ENCODE measurements around the gene HDGF.
A peak's percentile ranks its signal among the peaks of the same experiment; 100 is the strongest.

Gene HDGF

DNA sequence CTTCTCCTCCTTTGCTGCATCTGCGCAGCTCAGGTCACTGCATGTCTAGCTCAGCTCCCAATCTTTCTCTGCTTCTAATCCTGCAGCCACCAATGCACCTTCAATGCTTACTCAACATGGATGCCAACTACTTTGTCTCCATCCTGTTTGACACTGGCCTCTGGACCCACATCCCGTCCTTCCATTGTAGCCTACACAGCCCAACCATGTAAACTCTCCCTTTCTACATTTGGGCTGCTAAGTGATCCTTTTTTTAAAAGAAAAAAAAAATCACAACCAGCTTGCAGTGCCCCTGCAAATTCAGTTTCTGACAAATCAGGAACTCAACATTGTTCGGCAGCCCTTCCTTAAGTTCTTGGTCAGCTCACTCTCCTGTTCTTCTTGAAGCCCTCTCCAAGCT, 36.6 kb downstream of the HDGF start:
- no peak for DNase-seq

DNA sequence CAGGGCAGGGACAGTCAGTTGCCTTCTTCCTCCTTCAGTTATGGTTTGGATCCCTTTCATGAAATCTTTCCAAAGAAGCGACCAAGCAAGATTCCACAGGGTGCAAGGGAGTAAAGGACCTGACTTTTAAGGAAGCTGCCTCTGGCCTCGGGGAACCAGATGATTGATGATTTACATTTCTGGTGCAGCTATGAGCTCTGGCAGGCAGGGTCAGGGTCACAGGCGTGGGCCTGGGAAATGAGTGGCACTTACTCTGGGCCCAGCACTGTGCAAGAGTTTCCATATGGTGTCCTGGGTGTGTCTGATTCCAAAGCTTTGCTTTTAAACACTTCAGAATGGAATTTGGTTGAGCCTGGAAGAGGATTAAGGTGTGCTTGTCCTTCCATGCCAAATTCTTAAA, 38.8 kb downstream of the HDGF start:
- DNase-seq: no peak

DNA sequence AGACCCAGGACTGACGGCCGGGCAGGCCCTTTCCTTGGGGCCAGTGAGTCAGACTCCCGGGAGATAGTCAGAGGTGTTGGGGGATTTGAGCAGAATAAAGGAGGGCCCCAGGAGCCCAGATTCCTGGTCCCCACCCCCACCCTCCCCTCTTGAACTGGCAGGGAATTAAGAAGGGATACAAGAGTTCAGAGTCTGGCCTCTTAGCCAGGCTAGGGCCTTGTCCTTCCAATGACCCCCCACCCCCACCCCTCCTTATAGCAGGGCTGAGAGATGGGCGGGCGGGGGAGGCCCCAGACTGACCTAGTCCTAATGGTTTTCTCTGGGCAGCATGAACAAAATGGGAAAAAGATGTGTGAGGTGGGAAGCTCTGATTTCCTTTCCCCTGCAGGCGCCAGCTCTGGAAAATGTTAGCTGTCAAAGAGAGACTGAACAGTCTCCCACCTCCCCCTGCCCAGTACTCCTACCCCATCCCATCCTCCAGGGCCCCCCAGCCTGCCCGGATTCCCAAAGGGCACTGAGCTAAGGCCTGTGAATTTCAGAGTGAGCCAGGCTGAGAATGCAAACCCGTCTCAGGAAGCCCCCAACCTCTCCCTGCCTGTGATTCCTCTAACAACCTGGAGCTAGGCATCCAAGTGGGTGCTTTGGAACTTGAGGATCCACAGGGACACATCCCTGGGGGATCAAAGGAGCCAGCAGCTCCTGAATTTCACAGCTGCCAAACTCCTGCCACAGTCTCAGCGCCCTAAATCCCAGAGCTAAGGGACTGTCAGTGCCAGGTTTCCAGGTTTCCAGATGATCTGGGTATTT, 40.3 kb downstream of the HDGF start:
- no peak for DNase-seq

DNA sequence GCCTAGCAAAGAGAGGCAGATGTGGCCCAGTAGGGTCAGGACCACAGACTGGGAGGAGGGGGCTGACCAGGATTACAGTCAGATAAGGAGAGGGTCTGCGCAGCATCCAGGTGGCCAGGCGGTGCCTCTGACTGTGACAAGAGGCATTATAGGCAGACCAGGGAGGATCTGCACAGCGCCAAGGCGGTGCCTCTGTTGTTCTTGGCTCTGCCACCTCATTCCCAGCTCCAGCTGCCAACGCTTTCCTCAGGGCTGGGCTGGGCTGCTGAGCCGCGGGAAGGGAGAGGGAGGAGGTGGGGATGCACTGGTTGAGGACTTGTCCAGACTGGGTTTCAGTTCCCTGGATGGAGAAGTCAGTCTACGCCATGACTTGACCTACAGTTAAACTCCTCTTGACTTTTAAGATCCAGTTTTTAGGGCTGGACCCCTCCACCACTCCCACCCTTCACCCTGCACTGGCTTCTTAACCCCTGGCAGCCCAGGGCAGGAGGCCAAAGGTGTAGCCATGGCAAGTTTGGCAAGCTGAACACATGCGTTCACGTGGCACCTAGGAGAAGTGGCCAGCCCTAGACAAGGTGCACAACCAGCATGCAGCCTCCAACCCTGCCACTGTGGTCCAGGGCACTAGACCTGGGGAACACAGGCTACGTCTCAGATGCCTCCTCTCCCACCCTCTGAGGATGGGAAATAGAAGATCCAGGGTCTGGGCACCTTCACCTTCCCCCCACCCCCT, 41.6 kb downstream of the HDGF start:
- DNase-seq: no peak

DNA sequence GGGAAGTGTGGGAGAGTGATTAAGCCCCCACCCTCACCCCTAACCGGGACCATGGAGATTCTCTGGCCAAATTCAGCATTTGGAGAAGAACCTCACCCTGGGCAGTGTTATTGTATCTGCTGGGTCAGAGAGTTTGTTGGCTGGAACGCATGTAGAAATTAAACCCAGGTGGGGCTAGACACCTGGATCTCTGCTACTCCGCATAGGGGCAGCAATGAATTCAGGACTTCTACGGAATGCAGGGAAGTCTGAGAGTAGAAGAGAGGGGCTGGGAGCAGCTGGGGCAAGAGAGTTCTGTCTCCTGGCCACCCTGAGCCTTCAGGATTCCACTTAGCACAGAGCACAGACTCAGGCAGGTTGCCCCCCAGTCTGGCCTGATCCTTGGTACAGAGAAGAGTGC, 42.4 kb downstream of the HDGF start:
- no peak for DNase-seq

DNA sequence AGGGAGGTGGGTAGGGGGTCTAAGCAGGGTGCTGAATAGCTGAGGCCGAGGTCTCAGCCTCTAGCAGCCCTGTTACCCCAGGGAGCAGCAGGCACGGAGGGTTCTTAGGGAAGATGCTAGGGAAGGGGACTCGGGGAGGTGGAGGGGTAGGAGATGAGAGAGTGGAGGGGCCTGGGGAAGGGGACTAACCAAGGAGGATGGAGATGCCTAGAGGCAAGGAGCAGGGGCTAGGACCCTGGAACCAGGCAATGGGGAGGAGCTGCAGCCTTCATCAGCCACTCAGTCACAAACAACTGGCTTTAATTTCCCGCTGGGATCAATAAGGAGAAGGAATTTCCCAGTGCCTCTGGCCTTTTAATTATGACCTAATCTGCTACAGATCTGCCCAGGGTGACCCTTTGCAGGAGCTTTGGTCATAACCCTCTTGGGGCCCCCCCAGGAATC, 43.2 kb downstream of the HDGF start:
- no peak for DNase-seq

DNA sequence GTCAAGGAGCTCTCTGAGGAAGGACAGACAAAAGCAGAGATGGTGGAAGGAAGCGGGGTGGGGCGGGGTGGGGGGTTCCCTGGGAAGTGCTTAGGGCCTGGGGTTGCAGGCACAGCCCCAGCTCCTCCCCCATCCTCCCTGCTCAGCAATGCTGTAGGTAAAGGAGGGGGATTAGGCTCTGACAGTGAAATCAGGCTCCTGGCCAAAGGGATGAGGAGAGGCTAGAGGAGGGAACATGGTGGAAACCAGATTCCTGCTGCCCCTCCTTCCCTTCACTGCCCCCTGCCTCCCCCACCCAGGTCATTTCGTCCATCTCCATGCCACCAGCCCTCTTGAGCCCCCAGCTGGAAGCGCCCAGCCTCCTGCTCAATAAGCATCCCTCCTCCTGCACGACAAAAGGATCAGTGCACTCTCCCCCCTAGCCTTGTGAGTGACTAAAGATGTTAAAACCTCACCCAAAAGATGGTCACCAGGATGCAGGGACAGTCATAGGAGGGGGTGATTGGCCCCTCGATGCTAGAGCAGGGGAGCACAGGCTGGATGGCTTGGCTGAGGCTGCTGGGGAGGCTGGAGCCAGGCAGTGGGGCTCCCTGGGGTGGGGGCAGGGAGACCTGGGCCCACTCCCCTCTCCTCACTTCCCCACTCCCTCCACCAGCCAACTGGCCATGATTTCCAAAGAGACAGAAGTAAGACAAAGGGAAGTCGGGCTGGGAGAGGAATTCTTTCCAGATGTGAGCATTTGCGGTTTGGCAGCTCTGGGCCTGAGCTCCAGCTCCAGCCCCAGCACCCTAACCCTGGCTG, 43.9 kb downstream of the HDGF start:
- DNase-seq: no peak

DNA sequence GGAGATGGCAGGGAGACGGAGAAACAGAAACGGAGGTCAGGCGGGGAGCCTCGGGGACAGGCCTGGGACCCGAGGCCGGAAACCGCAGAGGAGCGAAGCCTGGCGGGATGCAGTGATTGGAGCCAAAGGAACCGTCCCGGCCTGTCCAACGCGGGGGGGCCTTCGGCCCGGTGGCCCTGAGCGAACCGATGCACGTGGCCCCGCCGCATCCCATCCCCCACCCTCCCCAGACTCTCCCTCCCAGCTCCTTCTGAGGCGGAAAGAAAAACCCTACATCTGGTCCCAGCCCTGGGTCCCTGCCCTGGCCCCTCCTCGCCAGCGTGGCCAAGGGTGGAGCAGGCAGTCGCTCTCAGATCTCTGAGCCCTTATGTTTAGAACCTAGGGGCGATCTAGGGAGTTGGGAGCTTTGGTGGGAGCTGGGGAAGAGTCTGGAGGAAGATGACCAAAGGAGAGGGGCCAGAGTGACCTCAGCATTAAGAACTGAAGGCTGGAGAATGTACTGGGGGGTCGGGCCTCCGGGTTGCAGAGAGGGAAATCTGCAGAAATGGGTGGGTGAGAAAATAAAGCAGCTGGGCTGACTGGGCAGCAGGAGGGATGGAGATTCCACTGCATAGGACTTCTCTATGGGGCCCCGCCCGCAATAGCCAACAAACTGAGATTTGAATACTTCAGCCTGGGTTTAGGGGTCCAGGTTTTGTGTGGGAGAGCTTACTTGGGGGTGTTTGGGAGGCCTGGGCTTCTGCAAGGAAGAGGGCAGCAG, 44.6 kb downstream of the HDGF start:
- DNase-seq: no peak

DNA sequence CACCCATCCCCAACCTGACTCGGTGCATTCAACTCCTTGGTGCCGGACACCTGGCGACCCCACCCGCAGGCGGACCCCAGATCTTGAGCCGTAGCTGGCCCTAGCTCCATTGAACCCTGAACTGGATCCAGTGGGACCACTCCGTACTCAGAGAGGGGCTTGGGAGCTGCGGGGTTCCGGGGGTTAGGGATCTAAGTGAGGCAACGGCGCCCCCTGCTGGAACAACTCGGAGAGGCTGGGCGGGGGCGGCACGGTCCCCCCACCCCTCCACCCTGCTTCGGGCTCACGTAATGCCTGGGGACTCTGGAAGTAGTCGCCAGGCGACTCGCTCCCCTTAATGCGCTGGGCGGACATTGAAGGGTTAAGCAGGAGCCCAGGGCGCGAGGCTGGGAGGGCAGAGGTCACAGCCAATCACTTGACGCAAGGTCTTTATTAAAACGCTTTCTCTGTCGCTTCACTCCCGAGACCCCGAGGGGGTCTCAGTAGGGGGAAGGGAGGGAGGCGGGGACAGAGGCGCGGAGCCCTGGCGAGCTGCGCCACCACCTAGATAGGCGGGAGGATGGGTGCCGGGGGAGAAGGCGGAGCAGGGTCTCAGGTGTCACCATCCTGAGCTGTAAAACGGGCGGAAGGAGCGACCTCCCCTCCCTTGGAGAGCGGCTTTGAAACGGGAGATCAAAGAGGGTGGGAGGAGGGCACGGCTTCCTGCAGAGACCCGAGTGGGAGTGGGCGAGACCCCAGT, 45.4 kb downstream of the HDGF start:
- DNase-seq: peak; percentile 78

DNA sequence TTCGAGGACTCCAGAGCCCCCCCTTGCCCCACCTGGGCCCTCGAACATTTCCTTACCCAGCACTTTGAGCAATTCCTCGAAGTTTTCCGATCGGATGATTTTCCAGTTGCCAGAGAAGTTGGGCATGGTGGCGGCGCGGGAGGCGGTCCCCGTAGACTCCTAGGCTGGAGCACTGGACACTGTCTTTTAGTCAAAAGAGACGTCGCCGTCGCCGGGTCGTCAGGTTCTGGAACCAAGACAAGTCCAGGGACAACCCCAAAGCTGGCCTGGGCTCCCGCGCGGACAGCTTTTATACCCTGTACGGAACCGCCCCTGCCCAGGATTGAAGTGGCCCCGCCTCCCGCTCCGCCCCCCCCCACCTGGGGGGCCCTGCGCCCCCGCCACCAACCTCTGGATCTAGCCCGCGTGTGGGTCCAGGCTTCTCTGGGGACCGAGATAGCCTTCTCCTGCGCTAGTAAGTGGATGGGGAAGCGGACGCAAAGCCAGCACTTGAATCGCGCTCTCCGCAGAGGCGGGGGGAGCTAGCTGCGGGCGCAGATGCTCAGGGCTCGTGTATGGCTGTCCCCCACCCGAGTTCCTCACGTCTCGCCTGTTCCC, 46.1 kb downstream of the HDGF start, which contains the start of gene CRABP2:
TSS of gene CRABP2 (minus strand) at position 263 of the 597 bp plus-strand sequence. CDS start at position 126, 137 bp downstream.
- DNase-seq: no peak

DNA sequence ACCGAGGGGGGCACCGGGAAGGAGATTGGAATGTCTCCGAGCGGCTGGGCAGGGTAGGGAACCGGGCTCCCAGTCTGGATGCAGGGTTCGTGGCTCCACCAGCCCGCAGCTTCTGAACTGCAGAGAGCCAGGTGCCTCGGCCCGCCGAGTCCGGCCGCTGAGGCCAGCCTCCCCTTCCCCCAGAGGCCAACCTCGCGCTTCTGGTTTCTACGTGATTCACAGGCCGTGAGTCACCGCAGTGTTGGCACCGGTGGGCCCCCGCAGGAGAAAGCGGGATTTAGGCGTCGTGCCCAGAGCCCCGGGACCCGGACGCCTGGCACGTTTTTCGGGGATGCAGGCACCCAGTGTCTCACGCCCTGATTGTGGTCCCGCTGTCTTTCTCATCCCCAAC, 46.5 kb downstream of the HDGF start:
- no peak for DNase-seq

DNA sequence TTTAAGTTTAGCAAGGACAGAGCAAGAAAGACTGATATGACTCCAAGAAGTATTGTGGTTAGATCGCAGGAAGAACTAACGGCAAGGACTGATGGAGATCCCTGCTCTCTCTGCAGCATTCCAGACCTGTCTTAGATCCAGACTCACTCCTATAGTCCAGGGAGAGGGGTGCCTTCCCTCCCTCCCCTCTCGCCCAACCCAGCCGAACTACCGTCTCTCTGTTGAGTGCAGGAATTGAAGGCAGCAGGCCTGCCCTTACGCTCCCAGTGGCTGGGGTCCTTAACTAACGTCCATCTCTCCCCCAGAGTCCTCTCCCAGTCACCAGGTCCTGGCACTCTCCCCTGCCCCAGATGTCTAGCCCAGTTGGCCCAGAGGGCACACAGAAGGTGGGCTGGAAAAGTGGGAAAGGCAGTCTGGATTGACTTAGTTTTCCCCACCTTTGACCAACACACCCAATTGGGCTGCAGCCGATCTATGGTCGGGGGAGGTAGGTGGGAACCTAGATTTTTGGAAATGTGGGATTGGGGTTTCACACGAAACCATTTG, 47.2 kb downstream of the HDGF start:
- no peak for DNase-seq

DNA sequence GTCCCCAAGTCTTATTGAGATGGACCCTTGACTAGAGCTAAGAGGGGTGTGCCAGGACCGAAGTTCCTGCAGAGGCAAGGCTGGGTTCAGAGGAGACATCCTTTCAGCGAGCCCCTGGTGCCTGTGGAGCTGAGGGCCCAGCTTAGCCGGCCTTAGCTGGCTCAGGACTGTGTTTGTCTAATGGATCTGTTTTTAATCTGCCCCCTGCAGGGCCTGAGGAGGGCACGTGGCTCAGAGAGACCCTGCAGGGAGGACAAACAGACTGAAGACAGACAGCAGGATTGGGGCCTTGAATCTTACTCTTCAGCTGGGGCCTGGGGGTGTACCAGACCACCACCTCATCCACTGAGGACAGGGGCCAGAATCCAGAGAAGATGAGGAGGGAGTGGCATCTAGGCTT, 47.7 kb downstream of the HDGF start:
- no peak for DNase-seq

DNA sequence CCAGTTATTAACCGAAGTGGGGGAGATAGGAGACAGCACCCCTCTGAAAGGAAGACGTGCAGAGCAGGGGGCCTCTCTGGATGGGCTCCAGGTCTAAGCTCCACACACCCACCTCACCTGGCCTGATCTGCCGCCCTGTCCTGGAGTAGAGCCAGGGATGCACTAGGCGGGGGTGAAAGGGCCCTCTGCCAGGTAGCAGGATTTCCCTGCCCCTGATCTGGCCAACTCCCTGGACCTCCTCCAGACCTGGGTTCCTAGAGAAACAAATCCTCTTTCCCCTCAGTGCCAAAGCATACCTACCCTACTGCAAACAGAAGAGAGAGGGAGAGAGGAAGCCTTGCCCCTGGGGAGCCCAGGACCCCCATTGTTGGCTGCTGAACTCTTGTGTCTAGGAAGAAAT, 48.1 kb downstream of the HDGF start:
- DNase-seq: no peak

DNA sequence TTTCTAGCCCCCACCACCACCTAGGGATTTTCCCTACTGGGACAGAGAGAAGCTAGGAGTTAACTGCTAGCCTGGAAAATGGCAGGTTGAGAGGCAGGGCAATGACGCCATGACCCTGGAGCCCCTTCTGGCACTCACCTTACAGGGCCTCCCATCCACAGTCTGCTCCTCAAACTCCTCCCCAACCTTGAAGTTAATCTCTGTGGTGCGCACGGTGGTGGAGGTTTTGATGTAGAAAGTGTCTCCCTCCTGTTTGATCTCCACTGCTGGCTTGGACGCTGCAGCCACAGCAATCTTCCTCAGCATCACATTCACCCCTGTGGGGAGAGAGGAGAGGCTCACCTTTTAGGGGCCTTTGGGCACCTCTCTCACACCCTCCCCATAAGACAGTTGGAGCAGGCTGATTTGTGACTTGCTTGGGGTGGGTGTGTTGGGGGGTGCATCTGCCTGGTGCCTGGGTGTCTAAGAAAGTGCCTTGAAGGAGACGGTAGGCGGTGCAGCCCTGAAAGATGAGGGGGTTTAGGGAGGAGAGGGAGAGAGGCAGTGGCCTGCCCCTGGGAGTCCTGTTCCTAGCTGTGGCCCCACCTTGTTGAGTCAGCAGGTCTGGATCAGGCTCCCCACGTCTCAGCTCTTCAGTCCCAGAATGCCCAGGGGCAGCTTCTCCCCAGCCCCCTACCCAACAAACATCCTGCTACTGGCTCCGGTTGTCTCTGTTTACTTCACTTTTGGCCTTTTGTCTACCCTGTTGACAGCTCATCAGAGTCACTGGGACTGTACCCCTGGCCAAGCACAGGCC, 50.5 kb downstream of the HDGF start:
- no peak for DNase-seq

DNA sequence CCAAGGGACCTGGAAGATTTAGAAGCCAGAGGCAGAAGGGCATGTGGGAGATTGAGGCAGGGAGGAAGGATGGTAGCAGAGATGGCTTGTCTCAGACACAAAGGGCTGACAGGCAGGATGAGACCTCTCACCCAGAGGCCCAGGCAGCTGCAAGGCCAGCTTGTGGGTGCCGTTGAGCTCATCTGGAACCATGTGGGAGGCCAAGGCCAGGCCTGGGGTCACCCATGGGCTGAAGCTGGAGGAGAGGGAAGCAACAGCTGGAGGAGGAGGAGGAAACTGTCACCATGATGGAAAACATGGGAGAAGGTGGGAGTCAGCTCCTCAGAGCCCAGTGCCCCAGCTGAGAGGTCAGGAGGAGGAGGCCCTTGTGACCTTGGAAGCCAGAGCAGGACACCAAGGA, 52.5 kb downstream of the HDGF start:
- DNase-seq: no peak

DNA sequence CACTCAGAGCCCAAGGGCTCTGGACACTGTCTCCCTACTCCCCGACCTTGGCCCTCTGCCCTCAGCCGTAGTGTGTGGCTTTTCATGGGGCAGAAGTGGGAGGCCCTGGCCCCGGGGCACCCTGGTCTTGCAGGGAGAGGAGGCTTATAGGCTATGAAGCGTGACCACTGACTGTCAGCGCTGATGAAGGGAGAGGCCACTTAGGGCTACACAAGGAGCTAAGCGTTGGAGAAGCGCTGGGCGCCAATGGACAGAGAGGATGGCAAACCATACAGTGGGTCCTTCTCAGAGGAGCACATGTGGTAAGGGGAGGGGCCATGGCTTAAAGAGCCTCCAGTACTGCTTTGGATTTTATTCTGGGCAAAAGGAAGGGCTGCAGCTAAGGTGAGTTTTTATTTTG, 54.0 kb downstream of the HDGF start:
- no peak for DNase-seq

DNA sequence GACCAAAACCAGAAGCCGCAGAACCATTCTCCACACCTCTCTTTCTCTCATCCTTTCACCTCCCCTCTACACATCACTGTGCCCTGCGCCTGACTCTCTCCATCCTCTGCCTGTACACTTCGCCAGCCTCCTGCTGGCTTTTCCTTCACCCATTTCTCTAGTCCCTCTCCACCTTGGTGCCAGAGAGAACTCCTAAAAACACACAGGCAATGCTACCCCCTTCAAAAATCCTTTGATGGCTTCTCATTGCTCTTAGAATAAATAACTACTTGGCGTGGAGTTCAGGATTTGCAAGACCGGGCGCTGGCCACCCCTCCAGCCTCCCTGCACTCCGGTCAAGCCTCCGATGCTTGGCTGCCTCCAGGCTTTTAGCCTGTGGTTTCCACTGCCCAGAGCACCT, 54.7 kb downstream of the HDGF start:
- DNase-seq: no peak

DNA sequence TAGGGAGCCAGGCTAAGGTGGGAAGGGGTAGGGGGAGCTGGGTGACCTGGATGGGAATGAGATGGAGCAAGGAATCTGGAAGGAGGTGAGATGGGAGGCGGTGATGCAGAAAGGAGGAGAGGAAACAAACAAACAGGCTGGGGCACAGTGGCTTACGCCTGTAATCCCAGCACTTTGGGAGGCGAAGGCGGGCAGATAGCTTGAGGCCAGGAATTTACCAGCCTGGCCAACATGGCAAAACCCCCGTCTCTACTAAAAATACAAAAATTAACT, 56.8 kb downstream of the HDGF start:
- DNase-seq: no peak

DNA sequence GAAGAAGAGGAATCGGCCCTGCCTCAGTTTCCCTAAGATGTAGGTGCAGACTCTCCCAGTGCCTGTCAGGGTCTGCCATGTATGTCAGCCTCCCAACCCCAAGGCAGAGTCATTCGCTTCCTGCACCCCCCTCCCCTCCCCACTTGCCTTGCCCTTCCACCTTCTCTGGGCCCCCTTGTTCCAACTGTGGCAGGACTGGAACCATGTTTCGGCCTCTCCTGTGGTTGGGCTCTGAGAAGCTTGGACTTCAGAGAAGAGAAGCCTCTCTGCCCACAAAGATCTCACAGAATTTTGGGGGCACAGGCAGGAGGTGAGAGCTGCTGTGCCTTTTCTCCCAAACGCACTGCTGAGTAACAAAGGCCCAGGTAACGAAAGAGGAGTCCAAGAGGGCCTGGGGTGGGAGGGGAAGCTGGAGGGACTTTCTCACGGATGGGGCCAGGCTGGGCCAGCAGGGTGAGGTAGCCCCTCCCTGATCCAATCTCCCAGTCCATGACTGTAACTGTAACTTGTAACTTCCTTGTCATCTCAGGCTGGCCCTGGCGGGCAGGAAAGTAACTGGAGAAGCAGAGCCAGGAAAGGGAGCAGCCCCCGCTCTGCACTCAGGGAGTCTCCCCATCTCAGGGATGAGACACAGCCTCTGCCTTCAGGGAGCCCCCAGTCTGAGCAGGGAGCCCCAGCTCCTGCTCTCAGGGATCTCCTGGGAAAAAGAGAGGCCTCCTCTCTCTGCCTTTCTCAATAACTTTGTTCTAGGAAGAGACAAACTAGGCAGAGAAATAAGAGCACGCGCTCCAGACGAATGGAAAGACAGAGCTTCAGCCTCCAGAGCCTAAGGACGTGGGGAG, 57.4 kb downstream of the HDGF start:
- no peak for DNase-seq

All from NCI-H526 treated with DMSO at 0.1 percent for 48 hours (cell line).